Measurements from ENCODE around the gene SMARCD3.

SMARCD3 gene

DNA sequence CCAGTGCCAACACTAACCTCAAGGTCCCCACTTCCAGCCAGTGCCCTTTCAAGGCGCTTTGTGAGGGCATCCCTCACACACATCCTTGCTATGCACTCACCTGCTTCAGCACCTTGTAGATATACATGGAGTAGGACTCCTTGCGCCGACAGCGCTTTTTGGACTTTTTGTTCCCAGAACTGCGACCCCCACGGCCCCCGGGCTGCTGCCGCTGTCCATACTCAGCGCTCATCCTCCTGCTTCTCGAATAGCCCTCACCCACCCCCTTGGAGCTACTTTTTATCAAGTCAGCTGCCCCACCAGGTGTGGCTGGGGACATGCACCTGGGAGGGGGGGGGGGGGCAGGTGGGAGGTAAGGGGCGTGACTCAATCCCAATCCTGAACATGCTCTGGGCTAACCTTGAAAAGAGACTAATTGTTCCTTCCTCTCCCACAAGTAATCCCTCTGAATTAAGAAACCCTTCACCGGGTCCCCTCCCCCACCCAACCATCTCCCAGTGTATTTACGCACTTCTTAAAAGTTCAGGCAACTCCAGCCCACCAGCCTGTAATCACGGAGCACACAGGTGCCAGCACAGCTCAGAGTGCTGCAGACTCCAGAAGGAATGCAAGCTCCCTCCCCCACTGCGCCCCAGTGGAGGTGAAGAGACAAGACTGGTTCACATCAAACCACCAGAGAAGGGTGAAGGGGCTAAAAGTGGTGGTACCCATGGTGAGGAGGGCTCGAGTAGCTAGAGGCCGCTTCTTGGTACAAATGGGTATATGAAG, 38.2 kb downstream of the SMARCD3 start, which contains the start of gene H2BK1:
Gene H2BK1, minus strand, starts transcription at position 402 of the 768 bp plus-strand sequence. Its CDS starts 170 bp downstream, at position 232.
- no peak for DNase-seq (ENCODE audit: low read depth in 2 of 2)

DNA sequence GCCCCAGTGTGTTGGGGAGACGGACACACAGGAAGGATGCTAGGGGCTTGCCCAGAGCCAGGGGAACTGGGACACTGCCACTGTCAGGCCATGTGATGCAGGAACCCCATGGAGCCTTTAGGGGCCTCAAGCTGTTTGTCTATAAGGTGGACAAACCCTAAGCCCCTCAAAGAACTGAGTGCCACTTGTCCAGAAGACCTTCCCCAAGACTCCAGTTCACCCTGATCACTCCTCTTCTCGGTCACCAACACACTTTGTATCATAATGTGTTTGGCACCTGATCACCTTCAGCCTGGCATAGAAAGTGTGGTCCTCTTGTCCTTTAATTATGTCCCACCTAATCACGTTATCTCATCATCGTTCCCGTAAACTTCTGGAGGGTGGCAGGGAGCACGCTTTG, 38.9 kb downstream of the SMARCD3 start:
- no peak for DNase-seq (ENCODE audit: low read depth in 2 of 2)

DNA sequence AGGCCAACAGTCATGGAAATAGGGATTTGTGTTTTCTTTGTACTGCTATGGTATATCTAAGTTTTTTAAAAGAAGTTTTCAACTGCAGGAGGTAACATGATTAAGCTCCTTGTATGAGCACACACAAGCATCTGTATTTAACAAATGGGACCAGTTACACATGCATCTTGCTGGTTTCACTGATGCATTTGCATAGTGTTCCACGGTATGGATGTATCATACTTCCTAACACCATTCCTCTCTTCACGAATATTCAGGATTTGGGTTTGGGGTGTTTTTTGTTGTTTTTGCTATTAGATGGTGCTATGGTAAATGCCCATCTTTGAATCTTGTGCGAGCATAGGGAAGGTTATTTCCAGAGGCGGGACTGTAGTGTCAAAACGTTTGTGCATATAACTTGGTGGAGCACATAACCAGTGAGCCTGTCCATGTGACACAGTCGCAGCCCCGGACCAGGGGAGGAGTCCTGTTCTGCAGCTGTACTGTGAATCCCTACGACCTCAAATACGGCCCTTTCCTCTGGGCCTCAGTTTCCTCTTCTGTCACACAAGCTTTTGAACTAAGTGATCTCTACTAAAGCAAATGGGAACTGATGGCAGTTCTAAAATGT, 40.1 kb downstream of the SMARCD3 start:
- DNase-seq (ENCODE audit: low read depth in 2 of 2) = no peak

DNA sequence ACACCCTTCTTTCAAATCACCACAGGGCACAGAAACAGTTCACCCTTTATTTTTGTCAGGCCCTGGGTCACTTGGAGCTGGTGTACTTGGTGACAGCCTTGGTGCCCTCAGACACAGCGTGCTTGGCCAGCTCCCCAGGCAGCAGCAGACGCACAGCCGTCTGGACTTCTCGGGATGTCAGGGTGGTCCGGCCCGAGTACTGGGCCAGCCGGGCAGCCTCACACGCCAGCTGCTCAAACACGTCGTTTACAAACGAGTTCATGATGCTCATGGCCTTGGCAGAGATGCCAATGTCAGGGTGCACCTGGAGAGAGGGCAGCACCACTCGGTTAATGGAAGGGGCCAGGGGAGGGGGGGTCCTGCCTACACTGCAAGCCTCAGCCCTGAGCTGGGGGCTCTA, 40.7 kb downstream of the SMARCD3 start:
- no peak for DNase-seq (ENCODE audit: low read depth in 2 of 2)

DNA sequence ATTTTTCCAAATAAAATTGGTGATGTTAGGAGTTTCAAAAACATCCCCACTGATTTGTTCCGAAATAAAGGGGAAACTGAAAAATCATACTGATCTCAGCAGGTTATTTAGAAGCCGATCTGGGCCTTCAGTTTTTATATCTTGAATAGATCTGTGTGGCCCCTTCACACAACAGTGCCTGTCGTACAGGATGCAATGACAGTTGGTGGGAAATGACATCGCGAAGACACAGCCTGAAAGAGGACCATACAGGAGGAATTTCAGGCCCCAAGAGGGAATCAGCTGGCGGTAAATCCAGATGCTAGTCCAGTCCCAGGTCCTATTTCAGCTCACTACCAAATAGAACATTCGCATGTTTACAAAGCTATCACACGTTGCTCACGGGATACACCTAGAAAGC, 41.2 kb downstream of the SMARCD3 start:
- no peak for DNase-seq (ENCODE audit: low read depth in 2 of 2)

DNA sequence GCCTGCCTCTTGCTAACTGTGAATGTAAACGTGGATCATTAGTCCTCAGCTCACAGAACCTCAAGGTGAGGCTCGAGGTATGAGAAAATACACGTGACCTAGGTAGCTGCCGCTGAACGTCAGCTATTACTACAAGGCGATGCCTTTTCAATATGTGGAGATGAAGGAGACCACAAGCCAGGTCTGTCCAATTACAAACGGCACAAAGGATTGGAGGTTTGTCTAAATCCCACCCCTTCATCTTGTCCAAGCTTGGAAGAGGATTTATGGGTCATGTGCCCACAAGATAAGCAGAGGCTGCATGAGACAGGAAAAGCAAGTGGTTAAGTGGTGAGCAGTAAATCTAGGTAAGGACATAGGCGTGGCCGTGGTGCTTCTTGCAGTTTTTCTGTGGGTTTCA, 41.6 kb downstream of the SMARCD3 start:
- DNase-seq (ENCODE audit: low read depth in 2 of 2) = no peak

DNA sequence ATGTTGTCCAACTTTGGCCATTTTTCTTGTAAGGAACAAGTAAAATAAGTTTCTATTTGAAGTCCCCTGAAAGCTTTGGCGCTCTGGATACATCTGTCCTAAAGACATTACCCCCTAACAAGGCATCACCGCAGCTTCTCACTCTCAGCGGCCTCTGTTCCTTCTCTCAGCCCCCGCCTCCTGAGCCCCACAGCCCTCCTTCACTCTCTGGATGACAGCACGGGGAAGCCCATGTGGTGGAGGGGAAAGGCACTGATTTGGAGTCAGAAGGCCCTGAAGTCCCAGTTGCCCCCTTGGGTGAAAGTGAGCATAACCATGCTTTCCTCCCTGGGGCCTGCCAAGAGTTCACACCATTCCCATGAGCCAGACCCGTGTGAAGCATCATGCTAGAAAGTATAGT, 42.8 kb downstream of the SMARCD3 start:
- no peak for DNase-seq (ENCODE audit: low read depth in 2 of 2)

DNA sequence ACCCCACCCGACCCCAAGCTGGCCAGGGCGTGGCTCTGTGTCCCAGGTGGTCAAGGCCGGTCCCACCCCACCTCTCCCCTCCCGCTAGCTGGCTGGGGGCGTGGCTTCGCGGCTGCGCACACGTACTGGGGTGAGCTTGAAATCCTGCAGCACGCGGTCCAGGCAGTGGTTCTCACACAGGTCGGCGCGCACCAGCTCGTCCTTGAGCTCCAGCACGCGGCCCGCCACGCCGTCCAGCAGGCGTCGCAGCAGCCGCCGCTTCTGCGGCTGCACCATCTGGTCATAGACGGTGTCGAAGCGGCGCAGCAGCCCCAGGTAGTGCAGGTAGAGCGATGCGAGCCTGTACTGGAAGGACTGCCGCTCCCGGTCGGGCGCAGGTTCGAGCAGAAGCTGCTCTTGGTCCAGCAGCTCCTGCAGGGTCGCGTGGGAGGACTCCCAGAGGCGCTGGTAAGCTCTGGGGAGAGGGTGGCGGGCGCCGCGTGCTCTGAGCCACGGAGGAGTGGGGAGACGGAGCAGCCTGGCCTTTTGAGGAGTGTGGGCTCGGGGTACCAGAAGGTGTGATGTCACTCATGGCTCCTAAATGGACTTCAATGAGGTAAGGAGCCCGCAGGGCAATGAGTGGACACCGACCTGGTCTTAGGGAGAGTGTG, 44.0 kb downstream of the SMARCD3 start:
- no peak for DNase-seq (ENCODE audit: low read depth in 2 of 2)

DNA sequence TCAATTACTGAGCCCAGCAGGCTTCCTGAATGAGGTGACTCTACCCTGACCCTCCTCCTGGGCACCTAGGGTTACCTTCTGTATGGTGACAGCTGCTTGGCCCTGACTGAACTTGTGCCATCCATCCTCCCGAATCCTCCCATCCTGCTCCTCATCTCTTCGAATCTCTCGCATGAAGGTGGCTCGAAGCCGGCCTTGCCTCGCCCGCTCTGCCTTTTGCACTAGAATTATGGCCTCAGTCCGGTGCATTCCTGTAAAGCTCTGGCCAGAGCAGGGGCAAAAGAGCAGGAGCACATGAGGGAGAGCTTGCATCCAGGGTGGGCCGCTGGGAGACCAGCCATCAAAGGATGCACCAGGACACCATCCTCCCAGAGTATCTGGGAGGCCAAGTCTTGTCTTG, 45.7 kb downstream of the SMARCD3 start:
- no peak for DNase-seq (ENCODE audit: low read depth in 2 of 2)

DNA sequence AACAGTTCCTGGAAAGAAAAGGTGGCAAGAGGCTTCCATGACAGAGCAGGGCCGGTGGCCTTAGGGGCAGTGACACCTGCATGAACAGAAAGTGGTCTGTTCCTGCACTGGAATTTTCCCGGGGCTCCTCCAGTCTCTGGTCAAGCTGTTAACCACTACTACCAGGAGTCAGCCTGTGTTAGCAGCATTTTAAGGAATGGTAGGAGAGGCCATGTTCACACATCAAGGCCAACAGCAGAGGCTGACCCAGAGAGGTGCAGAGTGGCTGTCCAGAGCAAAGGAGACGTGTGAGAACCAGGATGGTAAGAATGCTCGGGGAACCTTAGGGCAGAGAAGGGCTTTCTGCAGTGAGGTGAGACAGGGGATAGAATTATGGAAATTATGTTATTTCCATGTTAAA, 46.7 kb downstream of the SMARCD3 start:
- DNase-seq (ENCODE audit: low read depth in 2 of 2) = no peak

DNA sequence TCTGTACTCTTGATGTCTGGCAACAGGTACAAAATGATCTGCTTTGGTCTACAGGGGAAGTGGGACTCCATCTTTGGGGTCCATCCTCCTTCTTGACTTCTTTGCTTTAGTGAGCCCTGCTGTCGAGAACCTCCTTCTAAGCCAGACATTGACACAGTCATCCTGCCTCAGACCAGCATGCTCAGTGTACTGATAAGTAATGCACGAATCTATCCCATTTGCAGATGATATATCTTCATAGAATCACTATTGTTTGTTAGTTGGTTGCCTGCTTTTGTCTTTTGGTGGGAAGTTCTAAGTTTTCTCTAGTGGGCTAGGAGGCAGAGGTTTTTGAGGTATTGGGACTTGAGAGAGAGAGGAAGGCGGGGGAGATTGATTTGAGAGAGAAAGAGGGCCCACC, 47.1 kb downstream of the SMARCD3 start:
- no peak for DNase-seq (ENCODE audit: low read depth in 2 of 2)

DNA sequence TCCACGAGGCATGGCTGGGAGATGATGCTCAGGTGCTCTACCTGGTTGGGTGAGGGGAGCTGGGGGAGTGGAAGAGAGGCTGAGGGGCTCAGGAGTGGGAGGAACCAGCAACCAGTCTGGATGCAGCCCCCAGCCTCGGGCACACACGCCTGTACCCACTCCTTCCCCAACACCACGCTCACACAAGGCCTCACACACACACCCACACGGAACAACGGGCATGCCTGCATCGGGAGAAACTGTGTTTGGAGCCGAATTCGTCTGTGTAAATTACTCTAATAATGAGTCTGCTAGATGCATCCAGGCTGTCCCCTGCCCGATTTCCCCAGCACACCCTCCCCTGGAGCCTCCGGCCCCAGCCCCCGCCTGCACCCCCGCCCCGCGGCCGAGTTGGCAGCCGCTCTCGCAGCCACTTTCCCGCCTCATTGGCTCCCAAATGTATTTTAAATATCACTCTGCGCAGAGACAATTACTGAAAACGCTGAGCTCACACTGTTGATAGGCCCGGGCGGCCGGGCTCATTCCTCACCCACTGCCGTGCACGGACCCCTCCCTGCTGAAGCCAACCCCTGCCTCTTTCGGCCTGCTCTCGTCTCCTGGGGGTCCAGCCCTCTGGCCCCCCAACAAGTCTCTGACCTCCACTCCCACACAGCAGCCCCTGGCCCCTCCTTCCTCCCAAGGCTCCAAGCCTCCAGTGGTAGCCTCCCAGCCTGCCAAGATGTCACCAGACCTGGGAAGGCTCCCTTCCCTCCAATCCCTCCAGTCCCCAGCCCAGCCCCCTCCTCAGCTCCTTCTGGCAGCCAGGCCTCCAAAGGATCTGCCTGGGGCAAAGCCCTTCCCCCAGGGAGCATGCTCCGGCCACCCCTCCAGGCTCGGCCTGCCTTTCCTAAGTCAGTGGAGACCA, 49.3 kb downstream of the SMARCD3 start:
- no peak for DNase-seq (ENCODE audit: low read depth in 2 of 2)

DNA sequence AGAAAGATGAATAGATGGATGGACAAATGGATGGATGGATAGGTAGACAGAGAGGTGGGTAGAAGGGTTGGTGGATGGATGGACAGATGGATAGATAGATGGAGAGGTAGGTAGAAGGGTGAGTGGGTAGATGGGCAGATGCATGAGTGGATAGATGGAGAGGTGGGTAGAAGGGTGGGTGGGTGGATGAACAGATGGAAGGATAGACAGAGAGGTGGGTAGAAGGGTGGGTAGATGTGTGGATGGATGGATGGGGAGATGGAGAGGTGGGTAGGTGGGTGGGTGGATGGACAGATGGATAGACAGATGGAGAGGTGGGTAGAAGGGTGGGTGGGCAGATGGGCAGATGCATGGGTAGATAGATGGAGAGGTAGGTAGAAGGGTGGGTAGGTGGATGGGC, 50.6 kb downstream of the SMARCD3 start:
- DNase-seq (ENCODE audit: low read depth in 2 of 2) = no peak

DNA sequence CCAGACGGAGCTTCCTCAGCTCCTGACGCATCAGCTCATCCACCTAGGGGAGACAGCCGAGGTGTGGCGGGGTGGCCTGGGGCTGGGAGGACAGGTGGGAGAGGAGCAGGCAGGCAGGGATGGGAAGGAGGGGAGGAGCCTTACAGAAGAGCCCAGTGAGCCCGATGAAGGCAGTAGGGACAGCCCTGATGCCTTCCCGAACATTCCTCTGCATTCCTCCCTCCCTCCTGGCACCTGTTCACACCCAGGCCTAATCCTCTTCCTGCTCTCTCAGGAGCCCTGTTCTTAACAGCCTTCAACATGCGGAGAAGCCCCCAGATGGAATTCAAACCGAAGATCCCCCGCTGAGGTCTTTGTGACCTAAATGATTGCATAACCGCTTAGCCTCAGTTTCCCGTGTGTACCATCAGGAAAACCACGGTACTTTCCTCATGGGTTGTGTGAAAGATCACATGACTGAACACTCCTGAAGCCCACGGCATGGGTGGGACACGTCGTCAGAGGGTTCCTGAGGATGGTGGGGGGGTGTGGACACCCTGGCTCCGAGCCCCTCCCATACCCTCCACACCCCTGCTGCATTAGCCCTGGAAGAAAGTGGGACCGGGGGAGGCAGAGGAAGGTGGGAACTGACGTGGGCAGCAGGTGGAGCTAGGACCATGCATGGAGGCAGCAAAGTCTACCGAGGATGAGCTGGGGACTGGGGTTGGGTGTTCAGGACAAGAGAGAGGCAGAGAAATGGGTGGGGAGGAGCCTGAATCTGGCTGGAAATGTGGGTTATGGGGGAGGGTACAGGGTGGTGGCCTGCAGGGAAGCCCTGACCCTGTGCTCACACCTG, 52.7 kb downstream of the SMARCD3 start:
- DNase-seq (ENCODE audit: low read depth in 2 of 2) = no peak

DNA sequence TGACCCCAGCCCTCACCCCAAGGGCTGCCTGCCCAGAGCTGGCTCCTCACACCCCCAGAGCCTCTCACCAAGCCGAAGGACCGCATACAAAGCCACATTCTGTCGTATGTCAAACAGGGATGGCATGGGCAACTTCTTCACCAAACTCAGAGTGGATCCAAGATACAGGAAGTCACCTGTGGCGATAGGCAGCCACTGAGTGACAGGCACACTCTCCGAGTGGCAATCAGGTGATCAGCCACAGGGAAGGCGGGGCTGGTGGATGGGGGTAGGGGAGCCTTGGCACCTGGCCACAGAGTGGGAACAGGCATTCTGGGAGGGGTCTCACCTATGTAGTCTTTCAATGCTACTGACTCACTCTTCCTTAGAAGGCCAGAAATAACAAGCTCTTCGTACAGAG, 54.3 kb downstream of the SMARCD3 start:
- DNase-seq (ENCODE audit: low read depth in 2 of 2) = no peak

DNA sequence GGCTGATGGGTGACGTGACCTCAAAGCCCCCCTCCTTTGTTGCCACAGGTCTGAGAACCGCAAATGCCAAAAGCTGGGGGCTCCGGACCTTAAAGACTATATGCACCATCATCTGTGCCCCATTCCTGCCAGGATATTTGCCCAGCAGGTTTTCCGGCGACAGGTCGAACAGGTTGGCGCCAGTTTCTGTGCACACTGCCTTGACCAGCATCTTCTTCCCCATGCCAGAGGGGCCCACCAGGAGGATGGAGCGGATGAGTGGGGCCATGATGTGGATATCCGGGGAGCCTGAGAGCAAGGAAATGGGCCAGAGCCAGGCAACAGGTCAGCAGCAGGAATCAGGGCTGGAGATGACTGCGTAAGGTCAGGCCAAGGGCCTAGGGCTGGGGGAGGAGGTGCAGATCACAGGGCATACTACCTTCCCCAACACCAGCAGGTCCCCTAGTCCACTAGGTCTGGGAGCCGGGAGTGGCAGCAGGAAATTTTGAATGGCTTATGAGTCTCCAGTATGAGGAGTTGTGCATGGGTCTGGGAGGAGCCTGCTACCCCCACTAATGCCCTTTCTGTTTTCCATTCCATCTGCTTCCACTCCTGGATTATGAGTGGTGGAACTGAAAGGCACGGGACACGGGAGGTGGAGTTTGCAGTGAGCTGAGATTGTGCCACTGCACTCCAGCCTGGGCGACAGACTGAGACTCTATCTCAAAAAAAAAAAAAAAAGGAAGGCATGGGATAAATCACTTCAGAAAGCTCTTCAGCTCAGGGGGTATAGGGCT, 55.1 kb downstream of the SMARCD3 start:
- DNase-seq (ENCODE audit: low read depth in 2 of 2) = no peak

DNA sequence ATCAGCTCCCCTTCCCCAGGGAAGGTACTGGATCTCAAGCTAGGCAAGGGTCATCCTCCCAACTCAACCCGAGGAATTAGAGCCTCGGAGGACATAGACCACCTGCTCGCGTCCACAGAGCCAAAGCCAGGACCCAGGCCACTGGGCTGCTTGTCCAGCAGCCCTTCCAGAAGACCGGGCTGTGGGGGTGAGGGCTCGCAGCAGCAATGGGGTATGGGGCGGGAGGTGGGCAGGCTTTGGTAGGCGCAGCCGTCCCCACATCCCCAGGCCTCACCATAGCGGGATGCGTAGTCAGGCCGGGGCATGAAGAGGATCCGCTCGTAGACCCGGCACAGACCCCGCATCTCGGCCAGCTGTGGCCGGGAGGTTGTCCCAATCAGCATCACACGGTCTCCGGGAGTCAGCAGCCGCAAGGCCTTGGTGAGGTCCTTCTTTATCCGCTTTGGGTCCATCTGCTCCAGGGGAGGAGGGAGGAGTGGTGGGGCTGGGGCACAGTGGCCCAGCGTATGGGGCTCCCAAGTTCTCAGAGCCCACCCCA, 56.4 kb downstream of the SMARCD3 start:
- DNase-seq (ENCODE audit: low read depth in 2 of 2) = no peak

DNA sequence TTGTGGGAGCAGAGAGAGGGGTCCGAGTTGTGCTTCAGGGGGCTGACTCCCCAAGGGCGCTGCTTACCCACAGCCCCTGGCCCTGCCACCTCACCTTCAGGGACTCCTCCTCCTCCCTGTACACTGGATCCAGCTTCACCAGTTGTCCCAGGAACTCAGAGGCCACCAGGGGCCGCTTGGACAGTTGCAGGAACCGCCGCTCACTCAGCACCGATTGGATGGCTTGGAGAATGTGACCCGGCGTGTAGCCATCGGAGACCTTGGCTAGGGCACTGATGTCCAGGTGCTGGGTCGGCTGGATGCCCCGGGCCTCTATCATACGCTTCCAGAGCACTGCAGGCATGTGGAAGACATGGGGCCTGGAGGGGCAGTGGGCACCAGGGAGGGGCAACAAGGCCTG, 57.0 kb downstream of the SMARCD3 start:
- DNase-seq (ENCODE audit: low read depth in 2 of 2) = no peak

DNA sequence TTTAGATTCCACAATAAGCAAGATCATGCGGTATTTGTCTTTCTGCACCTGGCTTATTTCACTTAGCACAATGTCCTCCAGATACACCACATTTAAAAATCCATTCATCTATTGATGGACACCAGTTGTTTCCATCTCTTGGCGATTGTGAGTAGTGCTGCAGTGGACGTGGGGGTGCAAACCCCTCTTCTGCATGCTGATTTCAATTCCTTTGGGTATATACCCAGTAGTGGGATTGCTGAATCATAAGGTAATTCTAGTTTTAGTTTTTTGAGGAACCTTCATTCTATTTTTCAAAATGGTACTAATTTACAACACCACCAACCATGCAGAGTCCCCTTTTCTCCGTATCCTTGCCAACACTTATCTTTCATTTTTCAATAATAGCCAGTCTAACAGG, 59.5 kb downstream of the SMARCD3 start:
- DNase-seq (ENCODE audit: low read depth in 2 of 2) = no peak

Measured in stimulated activated CD8-positive, alpha-beta memory T cell treated with anti-CD3 and anti-CD28 coated beads, Interleukin-7, amount 100 ng/mL, for 1 hour (primary cell).